B cell (primary cell): ENCODE measurements around the gene KLHDC8B. TPM values are rescaled to one million over a fixed set of nuclear protein-coding genes. Genes with fewer than 3 reads are reported as not detected.

Experiments used
- ATAC-seq: fragments of 200-7000 bp; cut with Tn5 transposase; one replicate; pipeline ENCODE4 v1.10.0; 2021; ENCODE audit warnings: low read depth, mild to moderate bottlenecking, moderate number of reproducible peaks, moderate library complexity
- CTCF ChIA-PET: fragments of 350-600 bp; sonication (Branson Sonifier 250); formaldehyde crosslinking; loops from one replicate; lab custom pipeline; 2021; ENCODE audit warnings: antibody characterized with exemption, inconsistent platforms; lab: Charles Lee
- POLR2A ChIA-PET: fragments of 350-600 bp; sonication (Branson Sonifier 250); formaldehyde crosslinking; loops from one replicate; lab custom pipeline; 2021; ENCODE audit warnings: antibody characterized with exemption; lab: Charles Lee
- DNase-seq: peaks from one replicate; pipeline ENCODE4 v3.0.0; 2013
- H2AFZ ChIP-seq: 2 replicates; pipeline ENCODE4 v1.6.1; 2012; ENCODE audit warnings: mild to moderate bottlenecking, low read depth, low read length; ENCODE audit not compliant: insufficient read depth, poor library complexity, severe bottlenecking
- H3K27ac ChIP-seq, 2 donors: 1 replicate in 1 of 2; 2 replicates in 1 of 2; pipeline ENCODE4 v1.5.1; 2012 to 2013; ENCODE audit warnings: low read length in 2 of 2, mild to moderate bottlenecking in 2 of 2, moderate library complexity in 1 of 2
- H3K27me3 ChIP-seq, 4 experiments: fragments of 200-600 bp in 1 of 4; sonication (generic) in 1 of 4; replicated peaks in 1 of 4; 1 replicate in 2 of 4; 2 replicates in 2 of 4; pipeline versions ENCODE4 v1.6.1 to v1.7.0; 2013 to 2016; ENCODE audit warnings: low read length in 3 of 4, mild to moderate bottlenecking in 2 of 4, mixed read lengths in 1 of 4, moderate library complexity in 1 of 4; ENCODE audit not compliant: insufficient read depth in 4 of 4, control insufficient read depth in 3 of 4; ENCODE audit errors: control extremely low read depth in 1 of 4
- H3K36me3 ChIP-seq, 2 experiments: replicated peaks in 1 of 2; 1 replicate in 1 of 2; 2 replicates in 1 of 2; pipeline versions ENCODE4 v1.6.1 to v1.7.1; 2013; ENCODE audit warnings: low read length in 1 of 2; ENCODE audit not compliant: insufficient read depth in 2 of 2, control insufficient read depth in 1 of 2; ENCODE audit errors: control extremely low read depth in 1 of 2, extremely low read depth in 1 of 2
- H3K4me1 ChIP-seq, 2 donors: fragments of 200-600 bp in 1 of 2; sonication (generic) in 1 of 2; 1 replicate in 1 of 2; 2 replicates in 1 of 2; pipeline versions ENCODE4 v1.5.1 to v1.6.1; 2013 to 2017; ENCODE audit warnings: low read length in 2 of 2; ENCODE audit not compliant: control insufficient read depth in 2 of 2, insufficient read depth in 2 of 2
- H3K4me2 ChIP-seq: replicated peaks from 2 replicates; pipeline ENCODE3; 2012; ENCODE audit warnings: mild to moderate bottlenecking, low read depth, low read length; ENCODE audit not compliant: poor library complexity, severe bottlenecking
- H3K4me3 ChIP-seq, 5 experiments: fragments of 200-600 bp in 1 of 5; sonication (generic) in 1 of 5; 1 replicate in 3 of 5; 2 replicates in 2 of 5; pipeline versions ENCODE4 v1.5.1 to v1.7.0; 2011 to 2016; ENCODE audit warnings: low read length in 4 of 5, mild to moderate bottlenecking in 4 of 5, low read depth in 2 of 5, control low read depth in 1 of 5, moderate library complexity in 1 of 5; ENCODE audit not compliant: insufficient read depth in 1 of 5; ENCODE audit errors: control extremely low read depth in 1 of 5, extremely low read depth in 1 of 5
- H3K79me2 ChIP-seq: fragments of 200-600 bp; sonication (generic); one replicate; pipeline ENCODE4 v1.6.0; 2016; ENCODE audit warnings: low read length; ENCODE audit not compliant: control insufficient read depth, insufficient read depth
- H3K9ac ChIP-seq: fragments of 200-600 bp; sonication (generic); 2 replicates; pipeline ENCODE4 v1.6.1; 2017; ENCODE audit warnings: mild to moderate bottlenecking, low read length, moderate library complexity
- H3K9me3 ChIP-seq, 3 donors: one replicate each; pipeline versions ENCODE4 v1.6.1 to v1.7.1; 2013; ENCODE audit warnings: low read length in 2 of 3; ENCODE audit not compliant: control insufficient read depth in 2 of 3, insufficient read depth in 1 of 3; ENCODE audit errors: control extremely low read depth in 1 of 3
- H4K20me1 ChIP-seq: 2 replicates; pipeline ENCODE4 v1.6.0; 2012; ENCODE audit warnings: mild to moderate bottlenecking, low read length; ENCODE audit not compliant: insufficient read depth, control insufficient read depth, poor library complexity, severe bottlenecking
- H3K27ac Mint-ChIP-seq: one replicate; pipeline ENCODE4 v1.8.0; 2021; ENCODE audit warnings: mixed read lengths
- H3K27me3 Mint-ChIP-seq: one replicate; pipeline ENCODE4 v1.8.0; 2021; ENCODE audit warnings: mixed read lengths
- H3K4me1 Mint-ChIP-seq: one replicate; pipeline ENCODE4 v1.8.0; 2021; ENCODE audit warnings: mixed read lengths
- H3K4me3 Mint-ChIP-seq: one replicate; pipeline ENCODE4 v1.8.0; 2021; ENCODE audit warnings: mixed read lengths
- H3K9me3 Mint-ChIP-seq: one replicate; pipeline ENCODE4 v1.8.0; 2022; ENCODE audit warnings: mixed read lengths; ENCODE audit not compliant: insufficient read depth
- EZH2 ChIP-seq: IDR thresholded peaks from 2 replicates; pipeline ENCODE4 v1.6.1; 2012; ENCODE audit warnings: borderline replicate concordance, low read depth, mild to moderate bottlenecking, moderate library complexity, low read length; ENCODE audit not compliant: insufficient read depth, poor library complexity, severe bottlenecking
- WGBS: methylation state at CpG from one replicate; pipeline ENCODE4 v1.1.5; 2013; ENCODE audit warnings: missing lambda C conversion rate; ENCODE audit not compliant: insufficient coverage; 5-methylcytosine and 5-hydroxymethylcytosine counted together
- intact Hi-C: fragments of 100-400 bp; cut with micrococcal nuclease; formaldehyde crosslinking; loops from one replicate; pipeline ENCODE4 v1.10.0; 2022
- polyA plus RNA-seq: library from polyadenylated mRNA; depleted of rRNA; stranded (reverse); fragments of >200 nt; gene quantifications from 2 replicates; pipeline ENCODE4 v1.2.3, GENCODE V29; 2012
- total RNA-seq, 2 donors: library from RNA; stranded (reverse); fragments of 120-200 nt in 1 of 2; gene quantifications; 1 replicate in 1 of 2; 2 replicates in 1 of 2; pipeline versions ENCODE4 v1.2.3 to v1.2.4, GENCODE V29; 2013 to 2022
- TF ChIP-seq, protein P1 (sequence below): fragments of 200-600 bp; IDR thresholded peaks from one replicate; pipeline ENCODE4 v1.8.0; 2022; ENCODE audit warnings: antibody characterized with exemption, mild to moderate bottlenecking

KLHDC8B gene
- total and polyA plus RNA-seq, 2 donors (not counting 1 experiment from before 2014, with no cell fraction given) = 0.43 to 3.6 TPM

- no peaks in the 10 kb centered on the region for H3K36me3 ChIP-seq
- no peak overlapping the region for H3K27ac Mint-ChIP-seq
- H3K4me3 ChIP-seq = no peak overlapping the region
- intact Hi-C loops = no loop called here
- no peaks in the 10 kb centered on the region for H3K9me3 ChIP-seq
- peaks cover 31% of the 10 kb centered on the region for H3K27me3 Mint-ChIP-seq
- DNase-seq (no peak), ATAC-seq (no peak)
- ChIA-PET POLR2A (no interaction called here), CTCF (no interaction called here)
- WGBS = 89% methylated on average over 4 of the region's 4 CpGs
- TF ChIP-seq, protein P1, sequence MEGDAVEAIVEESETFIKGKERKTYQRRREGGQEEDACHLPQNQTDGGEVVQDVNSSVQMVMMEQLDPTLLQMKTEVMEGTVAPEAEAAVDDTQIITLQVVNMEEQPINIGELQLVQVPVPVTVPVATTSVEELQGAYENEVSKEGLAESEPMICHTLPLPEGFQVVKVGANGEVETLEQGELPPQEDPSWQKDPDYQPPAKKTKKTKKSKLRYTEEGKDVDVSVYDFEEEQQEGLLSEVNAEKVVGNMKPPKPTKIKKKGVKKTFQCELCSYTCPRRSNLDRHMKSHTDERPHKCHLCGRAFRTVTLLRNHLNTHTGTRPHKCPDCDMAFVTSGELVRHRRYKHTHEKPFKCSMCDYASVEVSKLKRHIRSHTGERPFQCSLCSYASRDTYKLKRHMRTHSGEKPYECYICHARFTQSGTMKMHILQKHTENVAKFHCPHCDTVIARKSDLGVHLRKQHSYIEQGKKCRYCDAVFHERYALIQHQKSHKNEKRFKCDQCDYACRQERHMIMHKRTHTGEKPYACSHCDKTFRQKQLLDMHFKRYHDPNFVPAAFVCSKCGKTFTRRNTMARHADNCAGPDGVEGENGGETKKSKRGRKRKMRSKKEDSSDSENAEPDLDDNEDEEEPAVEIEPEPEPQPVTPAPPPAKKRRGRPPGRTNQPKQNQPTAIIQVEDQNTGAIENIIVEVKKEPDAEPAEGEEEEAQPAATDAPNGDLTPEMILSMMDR = no peak
- no peak for TF ChIP-seq EZH2
- H3K4me1 Mint-ChIP-seq = peaks cover 2% of the 10 kb centered on the region
- H3K27ac ChIP-seq = no peak overlapping the region
- no peak overlapping the region for H3K4me2 ChIP-seq
- H3K79me2 ChIP-seq = no peaks in the 10 kb centered on the region
- H3K27me3 ChIP-seq = peaks cover 0 to 42% (median 3%) of the 10 kb centered on the region in 4 experiments
- H3K9me3 Mint-ChIP-seq = peaks cover 2% of the 10 kb centered on the region
- no peak overlapping the region for H2AFZ ChIP-seq
- H4K20me1 ChIP-seq = no peaks in the 10 kb centered on the region
- H3K4me1 ChIP-seq = peaks cover 4 to 10% of the 10 kb centered on the region in 2 donors
- H3K9ac ChIP-seq = no peak overlapping the region
- no peak overlapping the region for H3K4me3 Mint-ChIP-seq
These were observed 35.9 kb upstream of the KLHDC8B start for GRCh38 chr3:49135499-49135898.

GRCh38 chr3:49140080-49140479, 31.3 kb upstream of the KLHDC8B start:
- no peak for DNase-seq
- Histone ChIP-seq H3K9ac (no peak overlapping the region), H3K27me3 (peaks cover 0 to 21% (median 5%) of the 10 kb centered on the region in 4 experiments), H3K4me1 (no peaks in the 10 kb centered on the region), H3K4me2 (no peak overlapping the region), H3K36me3 (no peaks in the 10 kb centered on the region), H3K27ac (no peak overlapping the region), H3K9me3 (peaks cover 0 to 15% (median 5%) of the 10 kb centered on the region in 3 donors), H3K4me3 (no peak overlapping the region), H4K20me1 (no peaks in the 10 kb centered on the region), H3K79me2 (no peaks in the 10 kb centered on the region), H2AFZ (no peak overlapping the region)
- no peak overlapping the region for H3K4me3 Mint-ChIP-seq
- peaks cover 9% of the 10 kb centered on the region for H3K9me3 Mint-ChIP-seq
- ATAC-seq = no peak
- 14% methylated on average over 1 of the region's 3 CpGs for WGBS
- POLR2A ChIA-PET = no interaction called here
- H3K27ac Mint-ChIP-seq = no peak overlapping the region
- CTCF ChIA-PET = no interaction called here
- H3K27me3 Mint-ChIP-seq = peaks cover 29% of the 10 kb centered on the region
- TF ChIP-seq EZH2 = no peak
- TF ChIP-seq, protein P1 = no peak
- intact Hi-C loops = no loop called here
- no peaks in the 10 kb centered on the region for H3K4me1 Mint-ChIP-seq
